ENCODE data around the gene RAB12. TPM values are rescaled to one million over a fixed set of nuclear protein-coding genes. Genes with fewer than 3 reads are reported as not detected.

Gene RAB12
- total RNA-seq, 1 donor from 2014 or later, result 49.4 TPM

DNA sequence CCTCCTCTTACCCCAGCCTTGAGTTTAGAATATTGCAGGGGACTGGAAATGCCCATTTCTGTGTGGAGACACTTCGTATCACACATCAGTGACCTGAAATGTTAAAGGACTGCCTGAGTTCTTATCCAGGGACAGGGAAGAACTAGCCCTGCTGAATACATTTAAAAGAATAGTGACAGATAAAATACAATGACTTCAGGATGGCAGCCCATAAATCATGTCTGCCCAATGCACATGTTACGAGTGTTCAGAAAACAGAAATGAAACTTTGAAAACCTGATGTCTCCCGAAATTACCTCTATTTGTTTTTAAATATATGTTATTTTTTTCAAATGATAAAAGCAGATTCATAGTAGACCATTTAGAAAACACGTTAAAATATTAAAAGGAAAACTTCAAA, 22.3 kb upstream of the RAB12 start:
- H3K4me3 Mint-ChIP-seq (ENCODE audit: unreplicated experiment), result no peak overlapping the region
- no peak for DNase-seq (ENCODE audit: low read depth)
- Histone ChIP-seq H3K27ac (ENCODE audit: low read depth, low read length) (no peak overlapping the region), H2AFZ (ENCODE audit: low read depth, low read length) (no peak overlapping the region), H3K79me2 (ENCODE audit: insufficient read depth, low read length) (no peaks in the 10 kb centered on the region), H3K9ac (ENCODE audit: low read length) (no peak overlapping the region), H3K36me3 (ENCODE audit: insufficient read depth, low read length) (no peaks in the 10 kb centered on the region), H3K4me3 (ENCODE audit: insufficient read depth, low read depth, low read length) (no peak overlapping the region), H3K27me3 (ENCODE audit: insufficient read depth, low read length) (peaks cover 15% of the 10 kb centered on the region), H3K9me3 (ENCODE audit: insufficient read depth, low read depth, low read length) (no peaks in the 10 kb centered on the region), H3K4me1 (ENCODE audit: insufficient read depth, low read length) (no peaks in the 10 kb centered on the region), H3K4me2 (ENCODE audit: low read length) (no peak overlapping the region), H4K20me1 (ENCODE audit: insufficient read depth, low read length) (no peaks in the 10 kb centered on the region)
- no peak overlapping the region for H3K27ac Mint-ChIP-seq (ENCODE audit: unreplicated experiment)
- H3K4me1 Mint-ChIP-seq (ENCODE audit: low read depth, unreplicated experiment), result no peaks in the 10 kb centered on the region
- TF ChIP-seq, protein P1, sequence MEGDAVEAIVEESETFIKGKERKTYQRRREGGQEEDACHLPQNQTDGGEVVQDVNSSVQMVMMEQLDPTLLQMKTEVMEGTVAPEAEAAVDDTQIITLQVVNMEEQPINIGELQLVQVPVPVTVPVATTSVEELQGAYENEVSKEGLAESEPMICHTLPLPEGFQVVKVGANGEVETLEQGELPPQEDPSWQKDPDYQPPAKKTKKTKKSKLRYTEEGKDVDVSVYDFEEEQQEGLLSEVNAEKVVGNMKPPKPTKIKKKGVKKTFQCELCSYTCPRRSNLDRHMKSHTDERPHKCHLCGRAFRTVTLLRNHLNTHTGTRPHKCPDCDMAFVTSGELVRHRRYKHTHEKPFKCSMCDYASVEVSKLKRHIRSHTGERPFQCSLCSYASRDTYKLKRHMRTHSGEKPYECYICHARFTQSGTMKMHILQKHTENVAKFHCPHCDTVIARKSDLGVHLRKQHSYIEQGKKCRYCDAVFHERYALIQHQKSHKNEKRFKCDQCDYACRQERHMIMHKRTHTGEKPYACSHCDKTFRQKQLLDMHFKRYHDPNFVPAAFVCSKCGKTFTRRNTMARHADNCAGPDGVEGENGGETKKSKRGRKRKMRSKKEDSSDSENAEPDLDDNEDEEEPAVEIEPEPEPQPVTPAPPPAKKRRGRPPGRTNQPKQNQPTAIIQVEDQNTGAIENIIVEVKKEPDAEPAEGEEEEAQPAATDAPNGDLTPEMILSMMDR (IDR thresholded peaks at IDR 0.05; ENCODE audit: insufficient read depth, low read depth, low read length), result no peak
- no peak for TF ChIP-seq EZH2 (IDR thresholded peaks at IDR 0.05; ENCODE audit: insufficient read depth, low read length)
- H3K27me3 Mint-ChIP-seq (ENCODE audit: low read depth, unreplicated experiment), result peaks cover 7% of the 10 kb centered on the region
- H3K9me3 Mint-ChIP-seq (ENCODE audit: unreplicated experiment), result peaks cover 2% of the 10 kb centered on the region
- no peaks in the 10 kb centered on the region for H3K36me3 Mint-ChIP-seq (ENCODE audit: low read depth, unreplicated experiment)
- no peak for FAIRE-seq

DNA sequence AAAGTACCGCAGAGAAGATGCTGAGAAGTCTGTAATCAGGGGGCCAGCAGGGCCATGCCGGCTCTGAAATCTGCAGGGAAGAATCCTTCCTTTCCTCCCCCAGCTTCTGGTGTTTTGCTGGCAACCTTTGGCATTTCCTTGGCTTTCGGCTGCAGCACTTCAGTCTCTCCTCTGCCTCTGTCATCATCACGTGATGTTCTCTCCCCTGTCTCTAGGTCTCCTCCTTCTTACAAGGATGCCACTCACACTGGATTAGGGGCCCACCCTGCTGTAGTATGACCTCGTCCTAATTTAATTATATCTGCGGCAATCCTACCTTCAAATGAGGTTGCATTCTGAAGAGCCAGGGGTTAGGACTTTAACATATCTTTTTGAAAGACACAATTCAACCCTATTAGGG, 13.8 kb upstream of the RAB12 start:
- Histone ChIP-seq H3K27ac (ENCODE audit: low read depth, low read length) (no peak overlapping the region), H3K36me3 (ENCODE audit: insufficient read depth, low read length) (no peaks in the 10 kb centered on the region), H4K20me1 (ENCODE audit: insufficient read depth, low read length) (no peaks in the 10 kb centered on the region), H3K4me3 (ENCODE audit: insufficient read depth, low read depth, low read length) (no peak overlapping the region), H3K79me2 (ENCODE audit: insufficient read depth, low read length) (no peaks in the 10 kb centered on the region), H3K4me2 (ENCODE audit: low read length) (no peak overlapping the region), H2AFZ (ENCODE audit: low read depth, low read length) (no peak overlapping the region), H3K27me3 (ENCODE audit: insufficient read depth, low read length) (peaks cover 3% of the 10 kb centered on the region), H3K9me3 (ENCODE audit: insufficient read depth, low read depth, low read length) (no peaks in the 10 kb centered on the region), H3K4me1 (ENCODE audit: insufficient read depth, low read length) (no peaks in the 10 kb centered on the region), H3K9ac (ENCODE audit: low read length) (no peak overlapping the region)
- DNase-seq (ENCODE audit: low read depth), result no peak
- Mint-ChIP-seq H3K27me3 (ENCODE audit: low read depth, unreplicated experiment) (no peaks in the 10 kb centered on the region), H3K36me3 (ENCODE audit: low read depth, unreplicated experiment) (no peaks in the 10 kb centered on the region), H3K4me3 (ENCODE audit: unreplicated experiment) (no peak overlapping the region), H3K9me3 (ENCODE audit: unreplicated experiment) (peaks cover 4% of the 10 kb centered on the region), H3K4me1 (ENCODE audit: low read depth, unreplicated experiment) (no peaks in the 10 kb centered on the region), H3K27ac (ENCODE audit: unreplicated experiment) (no peak overlapping the region)
- FAIRE-seq, result no peak
- TF ChIP-seq, protein P1 (IDR thresholded peaks at IDR 0.05; ENCODE audit: insufficient read depth, low read depth, low read length), result no peak
- TF ChIP-seq EZH2 (IDR thresholded peaks at IDR 0.05; ENCODE audit: insufficient read depth, low read length), result no peak

DNA sequence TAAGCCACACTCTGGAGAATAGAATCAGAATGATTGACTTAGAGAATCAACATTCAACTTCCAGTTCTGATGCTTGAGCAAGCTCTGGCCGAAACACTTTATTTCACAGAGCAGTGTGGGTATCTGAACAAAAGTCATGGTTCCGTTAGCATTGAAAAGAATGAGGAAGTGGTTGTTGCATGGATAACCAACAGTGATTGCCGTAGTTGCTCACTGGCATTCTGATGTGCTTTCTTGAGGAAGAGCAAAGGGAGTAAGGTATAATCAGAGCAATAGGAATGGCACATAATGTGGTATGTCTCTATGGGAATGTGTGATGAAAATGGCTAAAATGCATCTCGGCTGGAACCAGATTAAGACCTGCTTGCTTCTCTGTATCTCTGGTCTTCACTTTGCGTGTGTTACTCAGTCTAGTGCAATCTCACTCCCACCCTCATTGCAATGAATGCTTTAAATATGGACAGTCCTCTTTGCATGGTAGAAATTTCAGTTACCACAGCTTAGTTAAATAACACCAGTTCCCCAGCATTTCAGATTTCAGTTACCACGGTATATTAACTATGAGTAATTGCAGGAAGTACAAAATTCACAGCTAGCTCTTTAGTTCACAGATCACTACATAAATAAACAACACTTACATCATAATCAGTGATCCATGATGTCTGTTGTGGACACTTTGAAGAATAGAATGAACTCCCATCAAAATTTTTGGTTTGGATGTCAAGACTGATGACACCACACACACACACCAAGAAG, 7.8 kb upstream of the RAB12 start:
- H4K20me1 ChIP-seq (ENCODE audit: insufficient read depth, low read length), result no peaks in the 10 kb centered on the region
- TF ChIP-seq, protein P1 (IDR thresholded peaks at IDR 0.05; ENCODE audit: insufficient read depth, low read depth, low read length), result no peak
- no peak for TF ChIP-seq EZH2 (IDR thresholded peaks at IDR 0.05; ENCODE audit: insufficient read depth, low read length)
- no peaks in the 10 kb centered on the region for H3K4me1 ChIP-seq (ENCODE audit: insufficient read depth, low read length)
- no peak overlapping the region for H3K4me3 Mint-ChIP-seq (ENCODE audit: unreplicated experiment)
- no peak overlapping the region for H2AFZ ChIP-seq (ENCODE audit: low read depth, low read length)
- H3K9me3 ChIP-seq (ENCODE audit: insufficient read depth, low read depth, low read length), result no peaks in the 10 kb centered on the region
- DNase-seq (ENCODE audit: low read depth) (no peak), FAIRE-seq (no peak)
- H3K79me2 ChIP-seq (ENCODE audit: insufficient read depth, low read length), result no peaks in the 10 kb centered on the region
- no peaks in the 10 kb centered on the region for H3K36me3 Mint-ChIP-seq (ENCODE audit: low read depth, unreplicated experiment)
- H3K9me3 Mint-ChIP-seq (ENCODE audit: unreplicated experiment), result no peaks in the 10 kb centered on the region
- H3K27ac Mint-ChIP-seq (ENCODE audit: unreplicated experiment), result no peak overlapping the region
- peaks cover 5% of the 10 kb centered on the region for H3K4me1 Mint-ChIP-seq (ENCODE audit: low read depth, unreplicated experiment)
- peaks cover 12% of the 10 kb centered on the region for H3K27me3 ChIP-seq (ENCODE audit: insufficient read depth, low read length)
- no peak overlapping the region for H3K27ac ChIP-seq (ENCODE audit: low read depth, low read length)
- no peak overlapping the region for H3K4me3 ChIP-seq (ENCODE audit: insufficient read depth, low read depth, low read length)
- H3K36me3 ChIP-seq (ENCODE audit: insufficient read depth, low read length), result no peaks in the 10 kb centered on the region
- no peak overlapping the region for H3K4me2 ChIP-seq (ENCODE audit: low read length)
- H3K27me3 Mint-ChIP-seq (ENCODE audit: low read depth, unreplicated experiment), result peaks cover 5% of the 10 kb centered on the region
- H3K9ac ChIP-seq (ENCODE audit: low read length), result no peak overlapping the region

Data from astrocyte (in vitro differentiated cells and primary cell).